ENCODE measurements around the gene PRKAG2.

The PRKAG2 gene

DNA sequence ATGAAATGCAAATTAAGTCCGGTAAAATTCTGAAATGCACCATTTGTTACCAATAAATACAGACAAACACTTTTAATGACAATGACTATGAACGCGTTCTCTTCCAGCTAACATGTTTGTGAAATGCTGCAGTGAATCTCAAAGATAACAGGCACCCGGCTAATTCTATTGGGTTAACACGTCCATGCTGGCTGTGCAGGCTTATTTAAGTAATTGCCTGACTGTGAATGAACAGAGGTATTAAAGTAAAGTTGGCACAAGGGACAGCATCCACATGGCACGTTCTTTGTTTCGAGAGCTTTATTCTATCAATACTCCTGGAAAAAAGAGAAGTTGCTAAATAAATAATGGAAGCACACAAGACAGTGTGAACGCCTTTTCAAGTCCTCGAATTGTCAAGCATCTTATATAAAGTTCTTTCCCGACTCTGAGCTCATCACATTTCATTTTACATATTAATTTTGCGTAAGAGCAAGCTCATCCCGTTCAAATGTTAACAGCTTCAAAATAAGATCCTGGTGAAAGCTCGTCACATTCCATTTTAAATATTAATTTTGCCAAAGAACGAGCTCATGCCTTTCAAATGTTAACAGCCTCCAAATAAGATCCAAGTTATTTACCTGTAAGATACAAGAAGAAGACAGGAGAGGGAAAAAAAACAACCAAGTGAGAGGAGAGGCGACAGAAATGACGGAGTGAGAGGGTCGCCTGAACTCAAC is 245.9 kb downstream of the PRKAG2 start:
- no peak for DNase-seq

DNA sequence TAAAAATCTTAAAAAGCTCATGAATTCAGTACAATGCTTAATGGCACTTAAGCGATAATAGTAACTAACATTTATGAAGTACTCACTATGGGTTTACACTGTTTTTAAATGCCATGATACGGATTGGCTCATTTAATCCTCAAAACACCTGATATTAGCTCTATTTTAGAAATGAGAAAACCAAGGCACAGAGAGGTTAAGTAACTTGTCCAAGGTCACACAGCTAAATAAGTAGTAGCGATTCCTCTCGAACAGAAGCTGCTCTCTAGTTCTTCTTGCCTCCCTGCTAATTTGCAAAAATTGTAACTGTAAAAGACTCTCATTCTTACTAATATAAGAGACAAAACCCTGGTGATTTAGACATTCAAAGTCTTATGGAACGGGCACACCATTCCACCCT is 246.6 kb downstream of the PRKAG2 start:
- DNase-seq = no peak

DNA sequence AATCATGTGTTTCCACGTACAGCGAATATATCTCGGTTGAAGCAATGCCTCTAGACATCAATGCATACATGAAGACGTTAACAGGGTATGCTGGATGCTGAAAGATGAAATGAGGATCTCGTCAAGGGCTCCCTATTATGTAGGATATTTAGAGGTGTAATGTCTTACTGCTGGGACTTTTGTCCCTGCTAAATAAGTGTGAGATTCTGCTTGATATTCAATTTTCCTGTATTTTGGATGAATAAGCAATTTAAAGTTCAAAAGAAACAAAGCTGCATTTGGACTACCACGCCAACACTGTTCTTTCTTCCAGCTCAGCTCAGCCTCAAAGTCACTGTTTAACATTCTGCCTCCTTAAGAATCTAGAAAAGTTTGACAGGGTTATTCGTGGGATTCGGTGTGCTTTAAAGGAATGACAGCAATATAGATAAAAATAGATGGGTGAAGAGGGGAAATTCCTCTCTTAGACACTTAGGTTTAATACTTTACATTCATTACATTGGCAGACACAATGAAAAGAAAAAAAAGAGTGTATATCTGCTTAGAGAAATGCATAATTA is 247.1 kb downstream of the PRKAG2 start:
- no peak for DNase-seq

DNA sequence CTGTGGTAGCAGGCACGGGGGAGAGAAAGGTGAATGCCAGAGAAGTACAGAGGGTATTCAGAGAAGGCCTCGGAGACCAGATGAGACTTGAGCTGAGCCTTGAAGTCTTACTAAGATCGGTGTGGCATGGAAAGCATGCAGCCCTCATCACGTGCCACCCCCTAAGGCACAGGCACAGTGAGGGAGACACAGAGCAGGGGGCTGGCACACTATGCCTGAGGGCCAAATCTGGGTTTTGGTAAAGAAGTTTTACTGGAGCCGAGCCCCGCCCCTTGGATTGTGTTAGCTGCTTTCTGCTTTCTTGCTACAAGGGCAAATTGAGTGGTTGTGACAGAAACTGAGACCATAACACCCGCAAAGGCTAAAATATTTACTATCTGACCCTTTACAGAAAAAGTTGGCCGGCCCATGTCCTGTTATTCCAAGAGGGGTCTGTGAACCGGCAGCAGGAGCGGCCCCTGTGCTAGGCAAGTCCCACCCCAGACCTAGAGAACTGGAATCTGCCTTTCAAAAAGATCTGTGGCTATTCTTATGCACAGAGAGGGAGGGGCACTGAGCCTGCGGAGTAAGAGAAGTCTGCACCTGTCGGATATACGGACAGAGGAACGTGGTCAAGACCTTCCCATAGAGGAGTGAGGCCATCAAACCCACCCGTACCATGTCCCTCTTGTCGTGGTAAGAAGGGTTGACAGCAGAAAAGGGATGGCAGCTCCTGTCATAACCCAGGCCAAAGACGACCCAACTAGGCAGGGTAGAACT is 247.9 kb downstream of the PRKAG2 start:
- no peak for DNase-seq

DNA sequence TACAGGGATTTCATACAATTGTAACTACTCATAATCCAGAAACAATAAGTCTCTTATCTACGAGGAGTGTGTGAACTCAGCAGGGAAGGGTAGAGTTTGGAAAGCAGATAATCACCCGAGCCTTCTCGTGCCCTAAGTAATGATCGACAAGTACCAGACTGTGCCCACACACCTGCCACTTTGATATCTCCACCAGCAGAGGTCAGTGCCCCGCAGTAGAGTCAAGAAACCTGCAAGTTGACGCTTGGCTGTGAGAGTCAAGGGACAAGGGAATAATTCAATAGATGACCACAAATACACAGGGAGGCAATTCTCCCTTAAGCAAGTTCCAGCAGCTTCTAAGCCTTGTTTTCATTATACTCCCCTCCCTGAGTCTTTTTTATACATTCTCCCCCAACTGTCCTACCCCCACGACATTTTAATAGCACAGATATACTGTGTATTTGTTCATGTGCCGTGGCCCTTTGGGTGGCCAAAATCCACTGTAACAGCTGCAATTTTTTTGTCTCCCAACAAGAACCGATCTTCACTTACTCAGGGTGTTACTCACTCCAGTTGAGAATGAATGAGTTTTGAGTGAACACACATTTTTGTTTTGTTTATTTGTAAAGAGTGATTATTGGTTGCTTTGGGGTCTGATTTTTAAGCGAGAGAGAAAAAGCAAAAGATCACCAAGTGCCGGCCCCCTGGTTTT is 250.3 kb downstream of the PRKAG2 start:
- DNase-seq = peak in 2 of 5 donors; percentile 11 to 23

DNA sequence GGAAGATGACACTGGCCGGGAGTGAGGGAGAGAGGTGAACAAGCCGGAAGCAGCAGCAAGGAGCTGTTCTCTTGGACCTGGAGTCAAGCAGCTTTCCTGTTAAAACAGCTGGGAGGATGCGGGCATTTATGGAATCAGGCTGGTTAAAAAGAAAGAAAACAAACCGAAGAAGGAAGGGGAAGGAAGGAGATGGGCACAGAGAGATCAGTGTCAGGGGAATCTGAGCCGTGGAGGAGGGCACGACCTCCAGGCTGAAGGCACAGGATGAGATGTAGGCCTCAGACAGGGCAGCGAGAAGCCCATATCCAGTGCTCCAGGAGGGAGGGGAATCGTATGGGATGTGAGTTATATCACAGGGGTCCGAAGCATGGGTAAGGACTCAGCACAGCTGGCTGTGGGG is 251.3 kb downstream of the PRKAG2 start:
- DNase-seq = no peak

DNA sequence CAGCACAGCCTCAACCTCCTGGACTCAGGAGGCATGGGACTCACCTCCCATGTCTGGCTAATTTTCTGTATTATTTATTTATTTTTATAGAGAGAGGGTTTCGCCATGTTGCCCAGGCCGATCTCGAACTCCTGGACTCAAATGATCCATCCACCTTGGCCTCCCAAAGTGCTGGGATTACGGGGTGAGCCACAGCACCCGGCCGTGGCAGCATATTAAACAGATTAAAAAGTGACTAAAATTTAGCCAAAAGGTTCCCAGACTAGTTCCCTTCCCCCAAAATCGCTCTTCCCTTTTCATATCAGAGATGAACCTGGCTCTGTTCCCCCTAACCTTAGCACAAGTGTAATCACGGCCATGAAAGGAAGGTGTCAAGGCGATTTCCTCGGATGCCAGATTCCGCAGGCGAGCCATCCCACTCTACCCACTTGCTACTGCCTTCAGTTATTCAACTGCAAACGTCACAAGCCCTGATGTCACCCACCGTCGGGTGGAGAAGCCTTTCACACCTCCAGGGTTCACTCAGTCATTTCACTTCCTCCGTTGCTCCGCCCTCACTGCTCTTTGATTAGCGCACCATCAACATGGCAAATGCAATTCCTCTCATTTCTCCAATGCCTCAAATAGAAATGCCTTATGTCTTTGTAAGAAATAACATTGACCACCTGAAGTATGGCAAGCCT is 252.5 kb downstream of the PRKAG2 start:
- DNase-seq = no peak

DNA sequence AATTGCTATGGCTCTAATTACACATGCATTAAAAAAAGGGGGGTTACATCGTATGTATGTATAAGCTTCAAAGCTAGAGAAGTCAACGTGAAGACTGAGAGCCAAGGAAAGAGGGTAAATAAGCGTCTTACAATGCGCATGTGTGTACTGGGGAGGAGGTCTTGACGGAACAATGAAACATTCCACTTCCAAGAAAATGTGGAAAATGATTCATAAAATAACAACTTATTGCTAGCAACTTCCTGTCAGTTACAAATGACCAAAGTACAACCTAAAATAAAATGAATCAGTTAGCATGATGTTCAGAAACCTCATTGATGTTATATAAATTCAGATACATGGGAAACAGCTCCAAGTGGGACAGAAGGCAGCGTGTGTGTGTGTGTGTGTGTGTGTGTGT is 253.1 kb downstream of the PRKAG2 start:
- DNase-seq = peak in 1 of 5 donors; percentile 12

DNA sequence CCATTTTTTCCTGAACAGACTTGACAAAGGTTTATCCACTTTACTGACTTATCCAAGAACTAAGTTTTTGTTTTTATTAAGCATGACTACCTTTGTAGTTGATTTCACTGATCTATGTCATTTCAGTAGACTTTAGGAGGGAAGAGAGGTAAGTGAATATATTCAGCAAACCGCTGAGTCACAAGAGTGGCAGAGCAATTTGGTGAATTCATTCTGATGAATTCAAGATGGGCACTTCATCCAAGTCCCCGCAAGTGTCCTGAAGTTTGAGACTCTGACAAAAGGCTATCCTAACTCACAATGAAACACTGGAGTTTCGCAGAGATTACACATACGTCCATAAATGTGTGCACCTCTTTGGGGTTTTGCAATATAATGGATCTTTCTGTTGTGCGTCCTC is 255.0 kb downstream of the PRKAG2 start:
- DNase-seq = no peak

DNA sequence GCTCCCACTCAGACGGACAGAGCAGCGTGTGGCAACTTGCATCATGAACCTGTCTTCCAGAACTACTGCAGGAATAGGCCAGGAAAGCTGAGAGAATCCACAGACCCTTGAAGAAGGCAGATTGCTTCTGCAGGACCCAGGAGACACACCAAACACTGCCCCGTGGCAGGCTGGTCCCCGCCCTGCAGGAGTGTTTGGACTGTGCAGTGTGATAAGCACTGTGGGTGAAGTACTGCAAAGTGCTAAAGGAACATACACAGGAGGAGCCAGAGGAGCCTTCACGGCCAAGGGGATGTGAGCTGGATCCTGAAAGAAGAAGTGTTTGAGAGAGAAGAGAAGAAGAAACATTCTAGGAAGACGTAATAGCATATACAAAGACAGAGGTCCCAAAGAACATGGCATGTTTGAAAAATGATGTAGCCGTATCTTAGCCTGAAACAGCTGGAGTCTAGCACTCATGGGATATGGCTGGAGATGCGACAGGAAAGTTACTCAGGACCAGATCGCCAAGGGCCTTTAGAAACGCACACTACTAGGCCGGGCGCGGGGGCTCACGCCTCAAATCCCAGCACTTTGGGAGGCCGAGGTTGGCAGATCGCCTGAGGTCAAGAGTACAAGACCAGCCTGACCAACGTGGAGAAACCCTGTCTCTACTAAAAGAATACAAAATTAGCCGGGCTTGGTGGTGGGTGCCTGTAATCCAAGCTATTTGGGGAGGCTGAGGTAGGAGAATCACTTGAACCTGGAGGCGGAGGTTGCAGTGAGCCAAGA is 260.3 kb downstream of the PRKAG2 start:
- no peak for DNase-seq

DNA sequence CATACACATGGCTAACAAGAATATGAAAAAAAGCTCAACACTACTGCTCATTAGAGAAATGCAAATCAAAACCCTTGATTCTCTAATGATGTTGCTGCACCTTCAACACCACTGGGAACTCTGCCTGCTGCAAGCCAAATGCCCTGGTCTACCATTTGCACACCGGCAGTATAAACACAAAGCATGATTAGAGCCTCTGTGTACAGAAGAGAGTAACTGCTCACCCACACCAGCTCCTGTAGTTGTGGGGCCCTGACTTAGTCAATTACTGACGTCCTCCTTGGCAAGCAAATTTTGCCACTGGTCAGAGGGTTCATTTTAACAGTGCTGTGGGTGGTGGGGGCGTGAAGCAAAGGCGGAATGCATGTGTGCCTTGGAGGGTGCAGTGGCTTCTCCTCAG is 261.1 kb downstream of the PRKAG2 start:
- DNase-seq = no peak

DNA sequence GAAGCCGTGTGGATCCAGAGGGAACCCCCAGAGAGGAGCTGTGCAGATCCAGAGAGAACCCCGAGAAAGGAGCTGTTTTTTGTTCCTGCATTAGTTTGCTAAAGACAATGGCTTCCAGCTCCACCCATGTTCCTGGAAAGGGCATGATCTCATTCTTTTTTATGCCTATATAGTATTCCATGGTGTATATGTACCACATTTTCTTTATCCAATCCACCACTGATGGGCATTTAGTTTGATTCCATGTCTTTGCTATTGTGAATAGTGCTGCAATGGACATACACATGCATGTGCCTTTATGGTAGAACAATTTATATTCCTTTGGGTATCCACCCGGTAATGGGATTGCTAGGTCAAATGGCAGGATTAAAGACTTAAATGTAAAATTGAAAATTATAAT is 261.9 kb downstream of the PRKAG2 start:
- DNase-seq = no peak

DNA sequence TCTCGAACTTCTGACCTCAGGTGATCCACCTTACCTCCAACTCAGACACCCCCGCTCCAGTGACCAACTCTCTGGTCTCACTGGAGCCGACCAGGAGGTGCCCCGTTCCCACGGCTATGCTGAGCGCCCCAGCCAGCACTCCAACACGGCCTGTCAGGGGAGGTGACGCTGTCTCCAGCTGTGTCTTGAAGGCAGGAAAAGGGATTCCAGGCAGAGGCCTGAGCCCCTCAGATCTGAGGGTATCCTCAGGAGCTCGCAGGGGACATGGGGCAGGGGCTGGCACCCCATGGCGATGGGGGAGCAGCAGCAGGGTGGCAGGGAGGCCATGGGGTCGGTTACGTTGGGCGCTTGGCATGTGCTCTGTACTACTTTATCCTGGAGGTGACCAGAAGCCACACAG is 262.9 kb downstream of the PRKAG2 start:
- no peak for DNase-seq

DNA sequence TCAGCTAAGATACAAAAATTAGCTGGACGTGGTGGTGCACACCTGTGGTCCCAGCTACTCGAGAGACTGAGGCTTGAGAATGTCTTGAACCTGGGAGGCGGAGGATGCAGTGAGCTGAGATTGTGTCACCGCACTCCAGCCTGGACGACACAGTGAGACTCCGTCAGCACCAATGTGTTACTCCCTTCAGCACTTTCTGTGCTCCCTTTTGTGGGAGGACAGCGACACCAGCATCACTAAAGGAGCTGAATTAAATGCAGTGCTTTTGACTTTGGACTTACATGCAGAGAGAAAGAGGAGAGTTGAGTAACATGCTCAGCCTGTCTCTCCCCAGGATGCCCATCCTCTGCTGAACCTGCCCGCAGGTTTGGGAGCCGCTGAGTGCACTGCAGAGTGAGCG is 265.0 kb downstream of the PRKAG2 start:
- no peak for DNase-seq

DNA sequence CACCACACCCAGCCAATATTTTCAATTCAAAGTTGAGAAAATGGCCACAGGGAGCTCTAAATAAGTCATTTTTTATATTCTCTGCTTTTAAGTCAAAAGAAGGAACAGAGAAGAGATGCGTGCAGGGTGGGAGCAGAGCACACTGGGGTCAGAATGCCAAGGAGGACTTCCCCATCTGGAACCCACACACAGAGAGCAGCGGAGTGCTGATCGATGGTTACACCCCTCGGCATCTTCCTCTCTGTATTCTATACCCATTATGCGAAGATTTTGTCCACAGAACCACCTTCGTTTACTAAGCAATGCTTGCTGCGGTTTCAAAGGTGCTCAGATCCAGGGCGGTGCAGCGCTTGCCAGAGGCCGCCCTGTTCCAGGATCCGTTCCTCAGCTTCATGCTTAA is 265.9 kb downstream of the PRKAG2 start:
- DNase-seq = no peak

DNA sequence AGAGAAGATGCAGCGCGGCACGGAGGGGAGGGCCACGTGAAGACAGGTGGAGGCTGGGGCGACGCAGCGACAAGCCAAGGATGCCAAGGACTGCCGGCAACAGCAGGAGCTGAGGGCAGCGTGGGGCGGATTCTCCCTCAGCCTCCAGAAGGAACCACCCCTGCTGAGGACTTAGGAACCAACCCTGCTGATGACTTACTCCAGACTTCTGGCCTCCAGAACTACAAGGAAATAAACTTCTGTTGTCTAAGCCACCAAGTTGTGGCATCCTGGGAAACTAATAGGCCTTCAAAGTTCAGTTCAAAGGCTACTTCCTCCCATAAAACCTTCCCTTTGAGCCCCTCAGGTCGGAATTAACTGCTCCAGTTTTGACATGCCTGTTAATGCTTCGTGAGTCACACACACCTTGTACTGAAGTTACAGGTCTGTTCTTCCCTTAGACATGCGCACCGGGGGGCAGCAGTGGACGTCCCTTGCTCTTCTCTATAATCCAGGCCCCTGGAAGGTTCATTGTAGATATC is 268.8 kb downstream of the PRKAG2 start:
- DNase-seq = no peak

DNA sequence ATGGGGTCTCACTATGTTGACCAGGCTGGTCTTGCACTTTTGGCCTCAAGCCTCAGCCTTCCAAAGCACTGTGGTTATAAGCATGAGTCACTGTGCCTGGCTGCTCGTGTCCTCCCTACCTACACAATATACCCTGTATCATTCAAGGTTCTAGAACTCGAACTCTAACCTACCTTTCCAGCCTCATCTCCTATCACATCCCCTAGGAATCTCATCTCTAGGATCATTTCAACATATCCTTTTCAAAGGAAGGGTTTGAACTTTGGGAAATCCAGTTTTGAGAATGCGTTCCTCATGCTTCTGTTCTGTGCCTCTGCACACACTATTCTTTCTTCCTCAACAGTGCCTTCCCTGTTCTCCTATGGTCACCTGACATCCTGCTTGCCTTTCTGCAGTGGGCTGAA is 269.4 kb downstream of the PRKAG2 start:
- no peak for DNase-seq

DNA sequence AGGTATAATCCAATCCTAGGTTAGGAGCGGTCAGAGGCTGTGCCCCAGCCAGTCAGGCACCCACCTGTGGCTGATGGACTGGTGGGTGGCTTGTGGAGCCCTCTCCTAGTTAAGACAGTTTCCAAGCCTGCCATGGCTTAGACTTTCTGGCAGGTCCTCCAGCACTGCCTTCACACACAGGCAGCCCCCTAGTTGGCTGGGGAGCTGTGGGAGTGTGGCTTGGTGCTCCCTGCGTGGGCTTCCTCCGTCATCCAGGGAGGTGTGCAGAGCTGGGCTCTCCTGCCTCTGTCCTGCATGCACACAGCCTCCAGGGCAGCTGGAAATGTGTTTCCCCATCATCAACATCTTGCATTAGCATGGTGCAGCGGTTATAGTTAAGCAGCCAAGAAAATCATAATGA is 273.0 kb downstream of the PRKAG2 start:
- no peak for DNase-seq

DNA sequence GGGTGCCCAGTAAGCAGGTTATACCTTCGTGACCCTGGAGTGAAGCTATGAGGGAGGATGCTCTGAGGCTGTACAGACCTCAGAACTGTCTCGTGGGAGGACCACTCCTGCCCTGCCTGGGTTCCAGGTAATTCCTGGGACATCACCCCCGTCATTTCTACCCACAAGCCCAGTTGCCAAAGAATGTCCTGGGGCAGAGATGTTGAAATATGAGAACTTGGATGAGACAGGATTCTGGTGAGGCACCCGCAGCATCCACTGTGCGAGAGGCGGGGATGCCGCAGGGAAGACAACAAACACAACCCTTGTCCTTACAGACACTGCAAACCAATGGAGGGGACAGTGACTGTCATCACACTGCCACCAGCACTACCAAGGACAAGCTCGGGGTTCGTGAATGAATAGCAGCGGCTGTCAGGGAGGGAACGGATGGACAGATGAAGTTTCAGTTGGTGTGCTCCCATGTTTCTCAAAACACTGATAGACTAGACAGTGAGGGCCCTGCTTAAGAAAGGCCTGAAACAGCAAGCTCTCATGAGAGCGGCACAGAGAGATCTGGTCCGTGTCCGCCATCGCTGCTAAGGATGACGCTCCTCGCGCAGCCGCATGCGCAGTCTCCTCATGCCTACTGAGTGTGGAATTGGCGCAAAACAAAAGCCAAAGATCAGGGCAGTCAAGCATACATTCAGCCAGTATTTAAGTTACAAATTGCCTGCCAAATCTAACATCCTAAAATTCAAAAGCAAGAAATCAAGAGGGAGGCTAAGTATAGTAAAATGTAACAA is 275.2 kb downstream of the PRKAG2 start:
- no peak for DNase-seq

DNA sequence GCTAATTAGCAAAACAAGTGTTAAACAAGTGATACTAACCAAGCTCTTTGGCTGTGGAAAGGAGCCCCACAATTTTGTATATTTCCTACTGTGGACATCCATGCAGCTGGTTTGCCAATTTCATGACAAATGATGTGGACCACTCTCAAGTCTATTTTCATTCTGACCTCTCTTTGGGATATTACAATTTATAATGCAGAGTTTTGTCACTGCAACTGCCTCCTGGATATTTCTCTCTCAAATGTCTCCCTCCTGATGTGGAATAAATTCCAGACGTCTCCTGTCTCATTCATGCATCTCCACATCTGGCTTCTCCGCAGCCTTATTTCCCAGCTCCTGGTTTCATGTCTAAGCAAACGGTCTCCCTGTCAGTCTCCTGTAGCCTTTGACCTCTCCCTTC is 276.6 kb downstream of the PRKAG2 start:
- no peak for DNase-seq
